Smooth muscle cell (in vitro differentiated cells): ENCODE data around the gene KCNK7. TPM values are rescaled to one million over a fixed set of nuclear protein-coding genes. Genes with fewer than 3 reads are reported as not detected.
A peak's percentile ranks its signal among the peaks of the same experiment; 100 is the strongest.

Source experiments
- DNase-seq: peaks from one replicate; lab custom pipeline; 2025; ENCODE audit not compliant: unreplicated experiment; lab: John Stamatoyannopoulos, UW
- H2AFZ ChIP-seq: fragments of 200-600 bp; sonication (generic); 2 replicates; pipeline ENCODE4 v1.6.0; 2016; ENCODE audit warnings: antibody characterized with exemption, low read depth, mild to moderate bottlenecking
- H3F3A ChIP-seq: fragments of 200-600 bp; sonication (generic); 2 replicates; pipeline ENCODE4 v1.6.0; 2017; ENCODE audit warnings: antibody characterized with exemption, low read depth
- H3K27ac ChIP-seq: fragments of 200-600 bp; sonication (generic); 2 replicates; pipeline ENCODE4 v1.5.1; 2016; ENCODE audit warnings: low read depth, mild to moderate bottlenecking
- H3K27me3 ChIP-seq: fragments of 200-600 bp; sonication (generic); 2 replicates; pipeline ENCODE4 v1.6.1; 2016; ENCODE audit warnings: low read depth, mild to moderate bottlenecking
- H3K36me3 ChIP-seq: fragments of 200-600 bp; sonication (generic); 2 replicates; pipeline ENCODE4 v1.5.1; 2016; ENCODE audit warnings: low read depth
- H3K4me1 ChIP-seq: fragments of 200-600 bp; sonication (generic); 2 replicates; pipeline ENCODE4 v1.5.1; 2016; ENCODE audit warnings: low read depth
- H3K4me2 ChIP-seq: fragments of 200-600 bp; sonication (generic); 2 replicates; pipeline ENCODE4 v1.6.0; 2016; ENCODE audit warnings: mild to moderate bottlenecking
- H3K4me3 ChIP-seq: fragments of 200-600 bp; sonication (generic); 2 replicates; pipeline ENCODE4 v1.5.1; 2016; ENCODE audit warnings: mild to moderate bottlenecking
- H3K79me2 ChIP-seq: fragments of 200-600 bp; sonication (generic); 2 replicates; pipeline ENCODE4 v1.6.0; 2016; ENCODE audit warnings: low read depth, mild to moderate bottlenecking
- H3K9ac ChIP-seq: fragments of 200-600 bp; sonication (generic); 2 replicates; pipeline ENCODE4 v1.6.0; 2016; ENCODE audit warnings: low read depth
- H3K9me3 ChIP-seq: fragments of 200-600 bp; sonication (generic); replicated peaks from 2 replicates; pipeline ENCODE4 v1.5.1; 2016; ENCODE audit warnings: low read depth
- H4K20me1 ChIP-seq: fragments of 200-600 bp; sonication (generic); 2 replicates; pipeline ENCODE4 v1.6.0; 2016; ENCODE audit warnings: low read depth
- CTCF ChIP-seq: fragments of 200-600 bp; sonication (generic); IDR thresholded peaks from 2 replicates; pipeline ENCODE4 v1.5.1; 2017; ENCODE audit warnings: borderline replicate concordance, mild to moderate bottlenecking, antibody characterized with exemption; ENCODE audit not compliant: insufficient read depth, poor library complexity, severe bottlenecking
- WGBS: methylation state at CpG from one replicate; pipeline ENCODE4 v1.1.7; 2016; ENCODE audit warnings: low lambda C conversion rate; 5-methylcytosine and 5-hydroxymethylcytosine counted together
- polyA plus RNA-seq: library from polyadenylated mRNA; unstranded; fragments of >200 nt; fragmentation: Nextera tagmentation; extraction: Ambion mirVana; gene quantifications from 2 replicates; pipeline ENCODE4 v1.2.1, GENCODE V29; 2016
- total RNA-seq: library from RNA; depleted of rRNA; stranded (reverse); fragments of >200 nt; gene quantifications from 2 replicates; pipeline ENCODE4 v1.2.3, GENCODE V29; 2014

Gene KCNK7
- total and polyA plus RNA-seq, 2 experiments from 2014 or later: not detected

- no peak overlapping the region for H3K9ac ChIP-seq
- H2AFZ ChIP-seq: no peak overlapping the region
- no peaks in the 10 kb centered on the region for H3K9me3 ChIP-seq
- no peaks in the 10 kb centered on the region for H3K36me3 ChIP-seq
- no peak overlapping the region for H3K4me3 ChIP-seq
- no peak overlapping the region for H3K4me2 ChIP-seq
- no peaks in the 10 kb centered on the region for H4K20me1 ChIP-seq
- WGBS: 91% methylated on average over 8 of the region's 8 CpGs
- peaks cover 5% of the 10 kb centered on the region for H3F3A ChIP-seq
- H3K79me2 ChIP-seq: no peaks in the 10 kb centered on the region
- H3K27me3 ChIP-seq: no peaks in the 10 kb centered on the region
- H3K4me1 ChIP-seq: peaks cover 16% of the 10 kb centered on the region
- no peak for TF ChIP-seq CTCF
- no peak for DNase-seq
- H3K27ac ChIP-seq: no peak overlapping the region
These were observed 5.3 kb downstream of the KCNK7 start for GRCh38 chr11:65590240-65590738.

DNA sequence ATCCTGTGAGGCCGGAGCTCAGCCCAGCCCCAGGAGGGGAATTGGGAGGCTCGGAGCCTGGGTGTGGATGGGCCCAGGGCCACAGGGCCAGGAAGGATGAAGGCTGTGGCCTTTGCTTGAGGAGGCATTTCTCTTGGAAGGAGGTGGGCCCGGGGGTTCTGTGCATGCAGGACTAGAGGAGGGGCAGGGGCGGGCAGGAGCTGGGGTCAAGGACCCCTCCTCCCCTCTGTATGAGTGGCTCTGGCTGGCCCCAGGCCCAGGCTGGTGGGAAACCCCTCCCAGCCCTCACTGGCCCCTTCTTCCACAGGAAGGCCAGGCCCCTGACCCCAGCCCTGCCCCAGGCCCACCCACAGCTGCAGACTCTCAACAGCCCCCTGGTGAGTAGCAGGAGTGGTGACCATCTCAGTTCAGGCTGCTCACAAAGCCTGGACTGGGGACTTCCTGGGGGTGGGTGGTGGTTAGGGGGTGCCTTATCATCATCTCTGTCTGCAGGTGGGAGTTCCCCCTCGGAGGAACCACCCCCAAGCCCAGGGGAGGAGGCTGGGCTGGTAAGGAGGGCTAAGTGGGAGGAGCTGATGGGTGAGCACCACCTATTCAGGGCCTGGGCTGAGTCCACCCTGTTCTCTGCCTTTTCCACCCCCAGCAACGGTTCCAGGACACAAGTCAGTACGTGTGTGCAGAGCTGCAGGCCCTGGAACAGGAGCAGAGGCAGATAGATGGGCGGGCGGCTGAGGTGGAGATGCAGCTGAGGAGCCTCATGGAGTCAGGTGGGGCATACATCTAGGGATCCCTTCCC, 6.0 kb downstream of the KCNK7 start:
- Histone ChIP-seq H3K4me3 (no peak overlapping the region), H3K27ac (no peak overlapping the region), H3K9ac (no peak overlapping the region), H3K9me3 (no peaks in the 10 kb centered on the region), H3K4me2 (no peak overlapping the region), H4K20me1 (no peaks in the 10 kb centered on the region), H3K79me2 (no peaks in the 10 kb centered on the region), H3K36me3 (no peaks in the 10 kb centered on the region), H3F3A (peaks cover 5% of the 10 kb centered on the region), H3K4me1 (peaks cover 16% of the 10 kb centered on the region), H3K27me3 (peaks cover 2% of the 10 kb centered on the region), H2AFZ (no peak overlapping the region)
- no peak for DNase-seq
- 90% methylated on average over 8 of the region's 9 CpGs for WGBS
- TF ChIP-seq CTCF: no peak

DNA sequence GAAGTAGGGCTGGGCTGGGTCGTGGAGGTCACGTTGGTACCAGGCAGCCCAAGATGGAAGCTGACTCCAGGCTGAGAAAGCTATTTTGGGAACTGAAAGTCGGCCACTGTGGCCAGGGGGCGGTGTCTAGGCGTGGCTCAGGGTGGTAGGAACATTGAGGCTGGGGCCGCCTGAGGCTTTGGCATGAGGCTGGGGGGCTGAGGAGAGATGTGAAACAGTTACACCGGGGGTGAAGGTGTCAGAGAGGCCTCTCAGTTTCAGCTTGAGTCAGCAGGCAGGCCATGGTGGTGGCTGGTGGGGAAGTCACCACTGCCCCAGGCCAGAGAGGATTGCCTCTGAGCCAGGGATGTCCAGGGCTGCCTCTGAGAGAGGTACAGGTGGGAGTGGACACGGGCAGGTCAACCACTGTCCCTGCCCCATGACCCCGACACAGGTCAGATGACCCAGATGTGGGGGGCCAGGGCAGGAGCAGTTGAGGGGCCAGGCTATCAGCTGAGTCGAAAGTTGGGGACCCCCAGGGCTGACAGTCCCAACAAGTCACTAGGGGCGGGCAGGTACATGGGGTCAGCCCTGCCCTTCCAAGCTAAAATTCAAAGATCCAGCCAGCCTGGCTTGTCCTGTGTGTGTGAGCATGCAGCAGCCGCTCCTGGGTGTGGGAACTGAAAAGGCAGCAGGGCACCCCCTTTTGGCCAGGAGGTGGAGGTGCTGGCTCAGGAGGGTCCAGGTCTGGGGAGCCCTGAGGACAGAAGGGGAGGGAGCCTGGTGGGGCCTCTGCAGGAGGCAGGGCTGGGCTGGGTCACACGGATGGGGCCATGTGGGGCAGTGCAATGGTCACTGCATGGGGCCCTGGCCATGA, 7.2 kb downstream of the KCNK7 start:
- Histone ChIP-seq H3K36me3 (no peaks in the 10 kb centered on the region), H3K27me3 (peaks cover 4% of the 10 kb centered on the region), H3K9ac (no peak overlapping the region), H3F3A (peaks cover 5% of the 10 kb centered on the region), H3K4me2 (no peak overlapping the region), H3K4me1 (peaks cover 16% of the 10 kb centered on the region), H3K79me2 (no peaks in the 10 kb centered on the region), H4K20me1 (no peaks in the 10 kb centered on the region), H3K4me3 (no peak overlapping the region), H3K27ac (no peak overlapping the region), H2AFZ (no peak overlapping the region), H3K9me3 (no peaks in the 10 kb centered on the region)
- peak; percentile 38 for TF ChIP-seq CTCF
- 73% methylated on average over 13 of the region's 13 CpGs for WGBS
- no peak for DNase-seq
